GM18867 (cell line): ENCODE results near the gene PLSCR2.
"Not testable (repeated sequence)": the region's sequence is repeated elsewhere in the genome, so short reads cannot be mapped to it uniquely, and the experiment has no call there.

Experiments
- ATAC-seq: cut with Tn5 transposase; IDR thresholded peaks from one replicate; pipeline ENCODE4 v1.9.1; 2021; ENCODE audit warnings: mild to moderate bottlenecking, moderate library complexity; ENCODE audit not compliant: unreplicated experiment

PLSCR2 gene, protein sequence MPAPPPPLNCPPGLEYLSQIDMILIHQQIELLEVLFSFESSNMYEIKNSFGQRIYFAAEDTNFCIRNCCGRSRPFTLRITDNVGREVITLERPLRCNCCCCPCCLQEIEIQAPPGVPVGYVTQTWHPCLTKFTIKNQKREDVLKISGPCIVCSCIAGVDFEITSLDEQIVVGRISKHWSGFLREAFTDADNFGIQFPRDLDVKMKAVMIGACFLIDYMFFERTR

DNA sequence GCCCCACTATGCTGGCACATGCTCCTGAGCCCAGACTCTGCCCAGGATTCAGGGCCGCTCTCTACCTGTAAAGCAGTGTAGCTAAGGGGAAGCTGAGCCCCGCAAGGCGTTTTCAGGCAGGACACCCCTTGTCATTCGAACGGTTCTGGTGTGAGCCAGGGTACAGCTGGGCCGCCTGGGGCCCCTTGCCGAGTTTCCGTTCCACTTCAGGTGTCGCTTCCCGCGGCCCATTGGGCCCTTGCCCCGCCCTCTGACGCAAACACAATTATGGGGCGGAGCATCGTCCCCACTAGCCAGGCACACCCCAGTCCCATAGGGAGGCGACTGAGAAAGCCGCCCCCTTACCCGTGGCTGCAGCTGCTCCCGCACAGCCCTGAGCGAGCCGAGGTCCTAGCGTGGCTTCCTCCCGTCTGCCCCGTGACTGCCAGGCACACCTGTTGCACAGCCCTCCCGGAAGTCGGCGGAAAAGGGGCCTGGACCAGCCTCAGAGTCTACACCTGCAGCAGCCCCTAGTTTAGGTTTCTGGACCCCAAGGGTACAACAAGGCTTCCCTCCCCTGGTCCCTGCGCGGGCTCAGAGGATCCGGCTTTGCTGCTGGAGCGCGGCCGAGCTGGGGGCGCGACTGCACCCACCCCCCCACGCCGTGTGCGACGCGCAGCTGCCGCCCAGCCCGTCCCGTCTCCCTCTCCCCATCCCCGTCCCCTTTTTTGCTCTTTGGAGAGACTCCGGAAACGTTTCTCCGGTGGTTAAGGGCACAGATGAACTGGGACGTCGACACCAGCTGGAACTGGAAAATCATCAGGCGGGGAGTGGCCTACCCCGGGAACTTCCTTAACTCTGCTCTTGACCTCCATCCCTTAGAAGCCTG, at the start of gene PLSCR2:
Gene PLSCR2, minus strand, starts transcription at position 412 of the 868 bp plus-strand sequence. CDS start 9,657 bp downstream, outside the sequence.
- peak; percentile 97 for ATAC-seq

DNA sequence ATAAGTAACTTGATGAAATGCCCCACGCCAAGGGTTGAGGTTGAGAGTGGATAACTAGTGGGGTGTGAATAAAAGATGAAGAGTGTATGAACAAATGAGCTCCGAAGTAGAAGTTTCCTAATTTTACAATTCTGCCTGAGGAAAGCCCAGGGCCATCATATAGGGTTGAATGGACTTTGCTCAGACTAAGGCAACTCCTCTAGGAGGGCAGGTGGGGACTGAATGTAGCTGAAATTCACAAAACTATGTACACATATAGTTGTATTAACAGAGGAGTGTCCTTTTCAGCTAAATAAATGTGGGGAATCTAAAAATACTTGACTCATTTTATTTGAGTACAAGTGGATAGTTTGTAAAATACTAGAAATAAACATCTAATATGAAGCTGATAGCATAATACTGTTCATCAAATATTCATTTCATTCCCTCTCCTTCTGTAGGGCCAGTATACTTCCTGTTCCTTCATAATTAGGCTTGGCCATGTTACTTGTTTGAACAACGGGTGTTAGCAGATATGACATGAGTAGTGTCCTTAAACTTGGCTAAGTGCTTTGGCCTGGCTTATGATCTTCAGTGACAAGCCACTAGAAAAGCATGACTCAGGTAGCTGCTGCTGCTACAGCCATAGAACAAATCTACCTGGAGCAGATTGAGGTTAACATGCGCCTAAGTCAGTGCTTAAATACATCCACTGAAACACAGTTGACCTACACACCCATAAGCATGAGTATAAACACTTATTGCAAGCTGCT, 48.5 kb upstream of the PLSCR2 start:
- ATAC-seq, result no peak

DNA sequence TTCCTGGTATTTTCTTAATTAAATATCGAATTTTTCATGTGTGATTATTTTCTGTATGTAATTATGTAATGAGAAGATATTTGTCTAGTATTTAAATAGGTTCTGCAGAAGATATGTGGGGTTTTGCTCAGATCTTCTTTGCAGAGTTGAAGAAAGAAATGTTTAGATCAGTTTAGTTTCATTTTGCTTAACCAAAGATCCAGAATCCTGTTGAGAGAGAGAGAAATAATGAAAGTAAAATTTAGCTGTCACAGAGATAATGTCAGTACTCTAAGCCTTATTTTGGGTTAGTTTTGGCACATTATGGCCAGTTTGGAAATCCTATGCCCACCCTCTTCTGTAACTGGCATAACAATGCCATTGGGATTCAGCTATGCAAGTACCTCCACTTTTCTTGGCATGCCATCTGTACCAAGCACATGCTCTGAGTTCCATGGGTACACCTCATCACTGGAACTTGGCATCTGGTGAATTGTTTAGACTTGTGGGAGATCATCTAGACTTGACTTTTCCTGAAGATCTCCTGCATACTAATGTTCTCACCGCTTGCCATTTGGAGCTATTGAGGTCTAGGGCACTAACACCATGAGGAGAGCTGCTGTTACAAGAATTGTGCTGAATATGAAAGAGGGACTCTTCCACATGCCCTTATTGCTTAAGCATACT, 44.2 kb upstream of the PLSCR2 start:
- no peak for ATAC-seq

DNA sequence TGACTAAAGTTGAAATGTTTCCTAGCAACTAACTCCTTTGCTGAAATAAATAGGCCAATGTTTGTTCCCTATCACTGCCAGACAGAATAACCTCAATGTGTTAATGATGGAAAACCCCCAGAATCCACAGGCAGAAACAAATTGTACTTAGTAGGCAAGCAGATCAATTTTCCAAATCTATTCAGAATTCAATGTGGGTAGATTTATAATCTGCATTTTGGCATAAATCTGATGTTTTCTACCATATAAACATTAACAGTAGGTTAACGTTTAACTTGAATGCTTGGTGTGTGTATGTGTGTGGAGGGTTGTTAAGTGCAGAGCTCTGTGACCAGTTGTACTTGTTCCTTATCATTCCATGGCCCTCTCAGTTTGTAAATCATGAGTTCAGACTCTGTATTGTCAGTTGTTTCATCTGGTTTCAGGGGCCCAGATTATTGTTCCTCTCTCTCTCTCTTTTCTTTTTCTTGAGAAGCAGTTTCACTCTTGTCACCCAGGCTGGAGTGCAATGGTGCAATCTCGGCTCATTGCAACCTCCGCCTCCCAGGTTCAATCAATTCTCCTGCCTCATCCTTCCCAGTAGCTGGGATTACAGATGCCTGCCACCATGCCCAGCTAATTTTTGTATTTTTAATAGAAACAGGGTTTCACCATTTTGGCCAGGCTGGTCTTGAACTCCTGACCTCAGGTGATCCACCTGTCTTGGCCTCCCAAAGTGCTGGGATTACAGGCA, 42.2 kb upstream of the PLSCR2 start:
- ATAC-seq, result no peak

DNA sequence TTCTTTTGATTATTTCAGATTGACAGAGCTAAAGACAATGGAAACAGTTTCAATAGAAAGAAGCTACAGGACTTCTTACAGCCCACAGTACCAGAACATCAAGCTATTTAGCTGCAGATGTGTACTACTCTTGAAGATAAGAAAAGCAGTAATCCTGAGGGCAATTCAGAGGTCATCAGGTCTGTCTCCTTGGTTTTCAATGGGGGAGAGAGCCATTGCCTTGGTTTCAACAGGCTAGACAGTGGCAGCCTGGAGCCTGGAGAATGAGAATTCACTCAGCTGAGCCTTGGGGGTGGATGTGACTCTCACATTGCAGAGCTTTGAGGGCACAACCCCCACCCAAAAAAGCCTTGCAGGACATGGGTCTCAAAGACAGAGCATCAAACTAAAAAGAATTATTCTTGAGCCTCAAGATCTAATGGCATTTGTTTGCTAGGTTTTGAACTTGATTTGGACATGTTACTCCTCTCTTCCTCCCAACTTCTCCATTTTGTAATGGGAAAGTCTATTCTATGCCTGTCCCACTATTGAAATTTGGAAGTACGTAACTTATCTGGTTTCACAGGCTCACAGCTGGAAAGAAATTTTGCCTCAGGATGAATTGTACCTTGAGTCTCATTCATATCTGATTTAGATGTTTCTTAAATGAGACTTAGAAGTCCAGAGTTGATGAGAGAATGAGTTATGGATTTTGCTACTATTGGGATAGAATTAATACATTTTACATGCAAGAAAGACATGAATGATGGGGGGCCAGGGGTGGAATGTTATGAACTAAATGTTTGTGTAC, 38.2 kb upstream of the PLSCR2 start:
- ATAC-seq, result no peak

DNA sequence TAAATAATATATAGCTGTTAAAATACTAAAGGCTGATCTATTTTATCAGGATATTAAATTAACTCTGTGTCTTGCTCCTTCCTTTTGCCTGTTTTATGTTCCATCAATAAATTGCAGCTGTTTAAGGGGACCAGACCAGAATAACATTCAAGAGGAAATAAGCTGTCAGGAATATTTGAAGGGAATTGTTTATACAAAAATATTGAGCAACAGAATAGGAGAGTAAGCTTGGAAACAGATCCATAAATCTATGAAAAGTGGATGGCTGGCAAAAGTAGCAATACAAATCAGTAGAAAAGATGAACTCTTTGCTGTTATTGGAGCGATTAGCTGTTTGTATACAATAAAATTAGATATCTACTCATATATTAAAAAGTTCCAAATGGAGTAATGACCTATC, 36.2 kb upstream of the PLSCR2 start:
- no peak for ATAC-seq

DNA sequence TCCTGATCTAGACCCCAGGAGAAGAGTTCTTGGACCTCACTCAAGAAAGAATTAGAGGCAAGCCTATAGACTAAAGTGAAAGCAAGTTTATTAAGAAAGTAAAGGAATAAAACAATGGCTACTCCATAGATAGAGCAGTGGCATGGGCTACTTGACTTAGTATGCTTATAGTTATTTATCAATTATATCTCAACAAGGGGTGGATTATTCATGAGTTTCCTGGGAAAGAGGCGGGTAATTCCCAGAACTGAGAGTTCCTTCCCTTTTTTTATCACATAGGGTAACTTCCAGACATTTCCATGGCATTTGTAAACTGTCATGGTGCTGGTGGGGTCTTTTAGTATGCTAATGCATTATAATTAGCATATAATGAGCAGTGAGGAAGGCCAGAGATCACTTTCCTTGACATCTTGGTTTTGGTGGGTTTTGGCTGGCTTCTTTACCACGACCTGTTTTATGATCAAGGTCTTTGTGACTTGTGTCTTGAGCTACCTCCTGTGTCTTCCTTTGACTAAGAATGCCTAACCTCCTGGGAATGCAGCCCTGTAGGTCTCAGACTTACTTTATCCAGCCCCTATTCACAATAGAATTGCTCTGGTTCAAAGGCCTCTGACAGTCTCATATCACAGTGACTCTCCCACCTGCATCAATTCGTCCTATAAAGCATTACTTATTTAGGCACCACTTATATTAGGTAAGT, 35.3 kb upstream of the PLSCR2 start:
- ATAC-seq, result no peak

DNA sequence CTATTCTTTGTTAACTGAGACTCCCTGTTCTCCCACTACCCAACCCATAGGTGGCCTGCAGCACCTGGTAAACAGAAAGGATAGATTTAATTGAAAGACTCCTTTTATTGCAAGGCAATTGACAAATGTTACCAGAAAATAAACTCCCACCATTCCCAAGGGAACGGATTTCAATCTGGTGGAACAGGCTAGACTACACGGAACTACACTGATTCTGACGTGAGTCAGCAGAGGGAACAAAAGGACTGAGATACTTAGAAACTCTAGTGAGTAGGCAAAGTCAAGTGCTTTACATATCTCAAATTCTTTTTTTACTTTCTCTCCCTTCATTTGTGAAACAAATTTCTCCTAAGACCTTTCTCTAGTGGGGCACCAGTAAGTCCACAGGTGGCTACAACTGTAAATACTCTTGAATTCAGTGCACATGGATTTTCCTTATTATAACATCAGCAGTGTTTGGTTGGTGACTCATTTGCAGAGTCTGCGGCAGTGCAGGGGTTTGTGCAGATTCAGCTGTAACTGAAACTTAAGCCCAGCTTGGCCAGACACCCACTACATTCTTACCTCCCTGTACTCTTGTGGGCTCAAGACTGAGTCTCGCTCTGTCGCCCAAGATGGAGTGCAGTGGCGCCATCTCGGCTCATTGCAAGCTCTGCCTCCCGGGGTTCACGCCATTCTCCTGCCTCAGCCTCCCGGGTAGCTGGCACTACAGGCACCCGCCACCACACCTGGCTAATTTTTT, 34.3 kb upstream of the PLSCR2 start:
- peak; percentile 99 for ATAC-seq

DNA sequence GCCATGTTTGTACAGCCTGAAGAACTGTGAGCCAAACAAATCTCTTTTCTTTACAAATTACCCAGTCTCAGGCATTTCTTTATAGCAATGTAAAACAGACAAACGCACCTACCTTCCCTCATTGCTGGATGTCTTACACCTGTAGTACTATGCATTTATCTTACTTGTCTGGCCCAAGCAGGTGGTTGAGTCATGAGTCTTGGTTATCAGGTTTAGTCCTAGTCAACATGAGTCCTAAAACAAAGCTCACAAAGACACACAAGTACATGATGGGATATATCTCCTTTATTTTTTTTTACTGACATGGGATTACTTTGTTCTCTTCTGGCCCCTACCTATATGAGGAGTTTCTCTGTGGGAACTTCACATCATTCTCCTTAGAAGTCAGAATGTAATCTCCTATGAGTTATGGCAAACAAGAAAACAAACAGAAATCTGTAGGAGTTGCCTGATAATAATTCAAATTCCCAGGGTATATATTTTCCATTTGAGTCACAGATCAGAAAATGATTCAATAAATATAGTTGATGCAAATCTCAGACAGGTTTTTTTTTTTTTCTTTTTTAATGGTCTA, 33.6 kb upstream of the PLSCR2 start:
- no peak for ATAC-seq

DNA sequence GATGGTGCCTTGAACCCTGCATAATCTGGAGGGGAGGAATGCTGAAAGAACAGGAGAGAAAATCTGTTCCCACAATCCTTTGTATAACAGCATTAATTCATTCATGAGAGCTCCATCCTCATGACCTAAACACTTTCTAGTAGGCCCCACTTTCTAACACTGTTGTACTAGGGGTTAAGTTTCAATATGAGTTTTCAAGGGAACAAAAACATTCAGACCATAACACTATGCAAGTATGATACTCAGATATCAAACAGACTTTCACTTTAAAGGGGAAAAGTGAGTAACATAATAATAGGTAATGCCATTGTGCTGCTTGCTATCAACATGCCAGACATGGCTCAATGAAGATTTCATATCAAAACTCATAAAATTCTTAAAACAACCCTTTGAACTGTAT, 32.4 kb upstream of the PLSCR2 start:
- no peak for ATAC-seq

DNA sequence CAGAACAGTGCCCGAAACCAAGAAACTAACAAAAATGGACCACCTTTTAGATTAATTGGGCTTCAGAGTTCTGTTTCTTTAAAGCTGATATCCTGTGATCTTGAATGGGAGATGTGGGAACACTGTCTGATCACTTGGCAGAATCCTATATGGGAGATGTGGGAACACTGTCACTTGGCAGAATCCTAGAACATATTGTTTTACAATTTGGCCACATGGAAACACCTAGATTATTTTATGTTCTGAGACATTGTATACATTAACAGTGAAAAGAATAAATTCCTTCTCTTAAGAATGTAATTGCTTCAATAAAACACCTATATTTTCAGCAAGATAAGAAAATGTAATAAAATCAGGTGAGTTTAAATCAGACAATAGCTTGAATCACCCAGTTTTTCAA, 30.3 kb upstream of the PLSCR2 start:
- ATAC-seq, result no peak

DNA sequence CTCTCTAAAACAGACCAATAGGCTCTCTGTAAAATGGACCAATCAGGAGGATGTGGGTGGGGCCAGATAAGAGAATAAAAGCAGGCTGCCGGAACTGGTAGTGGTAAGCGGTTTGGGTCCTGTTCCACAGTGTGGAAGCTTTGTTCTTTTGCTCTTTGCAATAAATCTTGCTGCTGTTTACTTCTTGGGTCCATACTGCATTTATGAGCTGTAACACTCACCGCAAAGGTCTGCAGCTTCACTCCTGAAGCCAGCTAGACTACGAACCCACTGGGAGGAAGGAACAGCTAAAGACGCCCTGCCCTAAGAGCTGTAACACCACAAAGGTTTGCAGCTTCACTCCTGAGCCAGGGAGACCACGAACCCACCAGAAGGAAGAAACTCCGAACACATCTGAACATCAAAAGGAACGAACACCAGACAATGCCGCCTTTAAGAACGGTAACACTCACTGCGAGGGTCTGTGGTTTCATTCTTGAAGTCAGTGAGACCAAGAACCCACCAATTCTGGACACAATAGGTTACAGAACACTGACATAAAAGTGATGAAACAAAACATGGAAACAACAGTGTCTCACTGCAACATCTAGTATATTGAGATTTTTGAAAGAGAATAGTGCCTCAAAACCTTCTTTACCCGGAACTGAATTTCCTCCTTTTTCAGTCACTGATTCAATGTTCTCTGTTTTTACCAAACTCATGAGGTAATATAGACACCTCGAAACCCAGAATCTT, 28.8 kb upstream of the PLSCR2 start:
- no peak for ATAC-seq

DNA sequence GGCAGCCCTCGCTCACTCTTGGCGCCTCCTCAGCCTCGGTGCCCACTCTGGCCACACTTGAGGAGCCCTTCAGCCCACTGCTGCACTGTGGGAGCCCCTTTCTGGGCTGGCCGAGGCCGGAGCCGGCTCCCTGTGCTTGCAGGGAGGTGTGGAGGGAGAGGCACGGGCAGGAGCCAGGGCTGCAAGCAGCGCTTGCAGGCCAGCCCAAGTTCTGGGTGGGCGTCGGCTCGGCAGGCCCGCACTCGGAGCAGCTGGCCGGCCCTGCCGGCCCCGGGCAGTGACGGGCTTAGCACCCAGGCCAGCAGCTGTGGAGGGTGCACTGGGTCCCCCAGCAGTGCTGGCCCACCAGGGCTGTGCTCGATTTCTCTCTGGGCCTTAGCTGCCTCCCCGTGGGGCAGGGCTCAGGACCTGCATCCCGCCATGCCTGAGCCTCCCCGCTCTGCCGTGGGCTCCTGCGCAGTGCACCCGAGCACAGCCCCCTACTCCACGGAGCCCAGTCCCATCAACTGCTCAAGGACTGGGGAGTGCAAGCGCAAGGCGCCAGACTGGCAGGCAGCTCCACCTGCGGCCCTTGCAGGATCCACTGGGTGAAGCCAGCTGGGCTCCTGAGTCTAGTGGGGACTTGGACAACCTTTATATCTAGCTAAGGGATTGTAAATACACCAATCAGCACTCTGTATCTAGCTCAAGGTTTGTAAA, 27.9 kb upstream of the PLSCR2 start:
- not testable (repeated sequence) for ATAC-seq

DNA sequence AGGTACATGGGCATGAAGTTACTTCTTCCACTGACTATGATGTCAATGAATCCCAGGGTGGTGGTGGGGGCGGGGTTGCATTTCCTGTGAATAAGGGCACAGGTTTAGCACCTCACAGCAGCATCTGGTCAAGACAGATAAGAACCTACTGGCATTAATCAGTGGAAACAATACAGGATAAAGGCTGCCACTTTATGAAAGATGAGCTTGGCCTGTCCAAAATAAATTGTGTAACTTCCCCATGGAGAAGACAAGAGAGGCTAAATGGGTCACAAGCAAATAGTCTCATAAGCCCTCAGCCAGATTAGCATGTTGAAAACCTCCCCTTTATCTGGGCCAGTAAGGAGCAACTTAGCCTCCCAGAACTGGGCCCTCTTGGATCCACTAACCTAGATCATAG, 27.4 kb upstream of the PLSCR2 start:
- ATAC-seq, result no peak

DNA sequence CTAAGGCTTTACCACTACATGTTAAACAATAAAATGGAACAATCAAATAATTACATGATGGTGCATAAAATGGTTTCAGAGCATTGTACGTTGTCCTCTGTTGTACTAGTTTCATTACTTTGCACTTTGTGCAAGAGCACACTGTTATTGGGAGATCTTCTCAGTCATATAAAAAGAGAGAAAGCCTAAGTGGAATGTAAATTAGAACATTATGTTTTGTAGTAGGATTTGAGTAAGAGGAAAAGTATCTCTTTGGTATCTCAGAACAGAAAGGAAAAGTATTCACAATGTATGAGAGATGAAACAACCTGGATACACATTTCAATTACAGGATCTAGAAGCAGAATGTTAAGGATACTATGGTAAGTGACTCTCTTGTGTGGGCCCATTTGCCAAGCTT, 26.9 kb upstream of the PLSCR2 start:
- ATAC-seq, result no peak

DNA sequence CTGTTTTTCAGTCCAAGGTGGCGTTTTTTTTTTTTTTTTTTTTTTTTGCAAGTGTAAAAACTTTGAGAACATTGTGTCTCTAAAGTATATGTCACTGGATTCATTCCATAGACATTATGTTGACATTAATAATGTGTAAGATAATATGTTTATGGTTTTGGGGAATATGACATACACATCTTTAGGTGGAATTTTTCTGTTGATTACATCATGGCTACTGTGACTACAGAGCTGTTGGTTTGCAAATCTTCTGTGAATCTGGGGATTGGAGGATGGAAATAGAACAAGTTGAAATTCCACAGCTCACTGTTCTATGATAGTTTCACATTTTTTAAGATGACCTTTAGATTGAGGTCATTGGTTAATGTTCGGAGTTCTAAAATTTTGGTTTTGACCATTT, 24.4 kb upstream of the PLSCR2 start:
- ATAC-seq, result no peak

DNA sequence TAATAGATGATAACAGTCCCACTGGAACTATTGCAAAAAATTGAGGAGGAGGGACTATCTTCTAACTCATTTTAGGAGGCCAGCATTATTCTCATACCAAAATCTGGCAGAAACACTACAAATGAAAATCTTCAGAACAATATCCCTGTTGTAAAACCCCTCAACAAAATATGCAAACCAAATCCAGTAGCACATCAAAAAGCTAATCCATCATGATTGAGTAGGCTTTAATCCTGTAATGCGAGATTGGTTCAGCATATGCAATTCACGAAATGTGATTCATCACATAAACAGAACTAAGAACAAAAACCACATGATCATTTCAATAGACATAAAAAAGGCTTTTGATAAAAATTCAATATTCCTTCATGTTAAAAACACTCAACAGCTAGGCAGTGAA, 23.9 kb upstream of the PLSCR2 start:
- no peak for ATAC-seq
